Esophagus muscularis mucosa (tissue), 3 donors: ENCODE results near the gene WDR48.

ENCODE experiments used
- POLR2A ChIP-seq: fragments of 450-650 bp; IDR thresholded peaks from one replicate; pipeline ENCODE4 v1.6.1; 2017; ENCODE audit warnings: antibody characterized with exemption, moderate library complexity, mild to moderate bottlenecking, low read depth
- TF ChIP-seq, protein P1 (sequence below), 3 experiments: fragments of 200-600 bp in 2 of 3; fragments of 450-650 bp in 1 of 3; sonication (generic) in 2 of 3; IDR thresholded peaks; one replicate each; pipeline ENCODE4 v1.5.1; 2017 to 2019; ENCODE audit warnings: antibody characterized with exemption in 3 of 3, mild to moderate bottlenecking in 2 of 3, moderate library complexity in 1 of 3

DNA sequence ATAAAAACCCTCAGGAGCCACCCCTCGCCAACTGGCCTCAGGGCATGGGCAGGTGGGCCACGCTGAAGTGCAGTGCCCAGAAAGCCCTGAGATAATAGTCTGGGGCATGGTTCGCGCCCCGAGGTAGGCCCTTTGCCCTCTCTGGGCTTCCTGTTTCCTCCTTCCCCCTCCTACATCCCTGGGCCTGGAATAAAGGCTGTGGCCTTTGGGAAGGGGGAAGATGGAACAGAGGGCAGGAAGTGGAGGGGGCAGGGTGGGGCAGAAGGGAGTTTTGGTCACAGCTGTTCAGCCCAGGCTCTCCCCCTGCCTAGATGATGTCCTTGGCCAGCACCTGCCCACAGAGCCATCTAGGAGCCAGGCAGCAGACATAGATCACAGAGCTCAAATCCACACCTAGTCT is 90.3 kb downstream of the WDR48 start:
- TF ChIP-seq, protein P1, sequence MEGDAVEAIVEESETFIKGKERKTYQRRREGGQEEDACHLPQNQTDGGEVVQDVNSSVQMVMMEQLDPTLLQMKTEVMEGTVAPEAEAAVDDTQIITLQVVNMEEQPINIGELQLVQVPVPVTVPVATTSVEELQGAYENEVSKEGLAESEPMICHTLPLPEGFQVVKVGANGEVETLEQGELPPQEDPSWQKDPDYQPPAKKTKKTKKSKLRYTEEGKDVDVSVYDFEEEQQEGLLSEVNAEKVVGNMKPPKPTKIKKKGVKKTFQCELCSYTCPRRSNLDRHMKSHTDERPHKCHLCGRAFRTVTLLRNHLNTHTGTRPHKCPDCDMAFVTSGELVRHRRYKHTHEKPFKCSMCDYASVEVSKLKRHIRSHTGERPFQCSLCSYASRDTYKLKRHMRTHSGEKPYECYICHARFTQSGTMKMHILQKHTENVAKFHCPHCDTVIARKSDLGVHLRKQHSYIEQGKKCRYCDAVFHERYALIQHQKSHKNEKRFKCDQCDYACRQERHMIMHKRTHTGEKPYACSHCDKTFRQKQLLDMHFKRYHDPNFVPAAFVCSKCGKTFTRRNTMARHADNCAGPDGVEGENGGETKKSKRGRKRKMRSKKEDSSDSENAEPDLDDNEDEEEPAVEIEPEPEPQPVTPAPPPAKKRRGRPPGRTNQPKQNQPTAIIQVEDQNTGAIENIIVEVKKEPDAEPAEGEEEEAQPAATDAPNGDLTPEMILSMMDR (IDR thresholded peaks at IDR 0.05): no peak
- TF ChIP-seq POLR2A: no peak
